Panc1 (cell line): ENCODE measurements around the gene KIAA1671.

Experiments used
- POLR2AphosphoS5 ChIP-seq: IDR thresholded peaks from 2 replicates; pipeline ENCODE4 v1.6.1; 2012; ENCODE audit warnings: mild to moderate bottlenecking, low read depth, low read length, moderate library complexity
- REST ChIP-seq, 2 experiments: IDR thresholded peaks; 2 replicates each; pipeline ENCODE4 v1.6.1; 2011 to 2012; ENCODE audit warnings: low read depth in 2 of 2, control low read depth in 1 of 2, low read length in 1 of 2, mild to moderate bottlenecking in 1 of 2, moderate library complexity in 1 of 2; ENCODE audit not compliant: insufficient read depth in 1 of 2
- SIN3A ChIP-seq: IDR thresholded peaks from 2 replicates; pipeline ENCODE4 v1.6.1; 2012; ENCODE audit warnings: low read depth, mild to moderate bottlenecking, low read length, moderate library complexity, borderline replicate concordance; ENCODE audit not compliant: insufficient read depth
- TF ChIP-seq, protein P1 (sequence below): fragments of 450-650 bp; IDR thresholded peaks from 2 replicates; pipeline ENCODE4 v1.5.1; 2017; ENCODE audit warnings: mild to moderate bottlenecking

- no peak for TF ChIP-seq POLR2AphosphoS5
- TF ChIP-seq, protein P1, sequence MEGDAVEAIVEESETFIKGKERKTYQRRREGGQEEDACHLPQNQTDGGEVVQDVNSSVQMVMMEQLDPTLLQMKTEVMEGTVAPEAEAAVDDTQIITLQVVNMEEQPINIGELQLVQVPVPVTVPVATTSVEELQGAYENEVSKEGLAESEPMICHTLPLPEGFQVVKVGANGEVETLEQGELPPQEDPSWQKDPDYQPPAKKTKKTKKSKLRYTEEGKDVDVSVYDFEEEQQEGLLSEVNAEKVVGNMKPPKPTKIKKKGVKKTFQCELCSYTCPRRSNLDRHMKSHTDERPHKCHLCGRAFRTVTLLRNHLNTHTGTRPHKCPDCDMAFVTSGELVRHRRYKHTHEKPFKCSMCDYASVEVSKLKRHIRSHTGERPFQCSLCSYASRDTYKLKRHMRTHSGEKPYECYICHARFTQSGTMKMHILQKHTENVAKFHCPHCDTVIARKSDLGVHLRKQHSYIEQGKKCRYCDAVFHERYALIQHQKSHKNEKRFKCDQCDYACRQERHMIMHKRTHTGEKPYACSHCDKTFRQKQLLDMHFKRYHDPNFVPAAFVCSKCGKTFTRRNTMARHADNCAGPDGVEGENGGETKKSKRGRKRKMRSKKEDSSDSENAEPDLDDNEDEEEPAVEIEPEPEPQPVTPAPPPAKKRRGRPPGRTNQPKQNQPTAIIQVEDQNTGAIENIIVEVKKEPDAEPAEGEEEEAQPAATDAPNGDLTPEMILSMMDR = no peak
- TF ChIP-seq SIN3A = no peak
- TF ChIP-seq REST (IDR thresholded peaks at IDR 0.05; ENCODE audit: insufficient read depth in 1 of 2, low read depth in 2 of 2, low read length in 1 of 2) = no peak
Measured at GRCh38 chr22:25203082-25203481, 250.6 kb downstream of the KIAA1671 start.
